HepG2 (cell line): ENCODE data around the gene TAF1C. TPM values are rescaled to one million over a fixed set of nuclear protein-coding genes. Genes with fewer than 3 reads are reported as not detected.

Source experiments
- ATAC-seq: fragments of 200-7000 bp; cut with Tn5 transposase; 3 replicates; pipeline ENCODE4 v1.9.1; 2020; ENCODE audit warnings: mild to moderate bottlenecking, moderate library complexity
- BruUV-seq: library from RNA; stranded (reverse); fragments of 400-500 nt; replicated peaks from 2 replicates; lab custom pipeline; 2021; lab: Mats Ljungman, UMichigan
- CTCF ChIA-PET: fragments of 300-600 bp; formaldehyde crosslinking; extraction: SDS; loops from one replicate; lab custom pipeline; 2021; ENCODE audit warnings: low total read pairs, inconsistent platforms, low intra/inter-chr PET ratio; lab: Yijun Ruan, JAX
- POLR2A ChIA-PET: fragments of 350-600 bp; sonication (Branson Sonifier 250); formaldehyde crosslinking; loops from one replicate; lab custom pipeline; 2020; ENCODE audit warnings: antibody characterized with exemption, inconsistent platforms; lab: Yijun Ruan, JAX
- DNase-seq: peaks from one replicate; pipeline ENCODE4 v3.0.0-alpha.2; 2015; ENCODE audit warnings: low spot score
- FAIRE-seq: peaks from 3 replicates; lab custom pipeline; 2011; peaks lifted over from hg19 to GRCh38; lab: Jason Lieb, UNC
- H2AFZ ChIP-seq: one replicate; pipeline ENCODE4 v1.6.1; 2011; ENCODE audit warnings: low read length, inconsistent platforms
- H3K27ac ChIP-seq: fragments of 300-600 bp; 3 replicates; pipeline ENCODE4 v1.8.0; 2011; ENCODE audit warnings: mixed run types, mild to moderate bottlenecking, mixed read lengths, low read length, inconsistent platforms; ENCODE audit not compliant: insufficient read depth; ENCODE audit errors: extremely low read length
- H3K27me3 ChIP-seq, 2 experiments: fragments of 200-600 bp in 1 of 2; 2 replicates in 1 of 2; 3 replicates in 1 of 2; pipeline versions ENCODE4 v1.6.0 to v1.8.0; 2011; ENCODE audit warnings: low read length in 2 of 2, mild to moderate bottlenecking in 2 of 2, moderate library complexity in 2 of 2, inconsistent platforms in 1 of 2; ENCODE audit not compliant: insufficient read depth in 2 of 2, control insufficient read depth in 1 of 2
- H3K36me3 ChIP-seq, 2 experiments: fragments of 200-600 bp in 1 of 2; replicated peaks in 1 of 2; 2 replicates in 1 of 2; 3 replicates in 1 of 2; pipeline versions ENCODE4 v1.5.1 to v1.8.0; 2011; ENCODE audit warnings: low read length in 2 of 2, inconsistent platforms in 1 of 2; ENCODE audit not compliant: insufficient read depth in 2 of 2, control insufficient read depth in 1 of 2
- H3K4me1 ChIP-seq: 2 replicates; pipeline ENCODE4 v1.5.1; 2012; ENCODE audit warnings: low read length, inconsistent platforms; ENCODE audit not compliant: insufficient read depth
- H3K4me2 ChIP-seq: 2 replicates; pipeline ENCODE4 v1.6.0; 2011; ENCODE audit warnings: low read depth, low read length, inconsistent platforms
- H3K4me3 ChIP-seq, 3 experiments: fragments of 200-600 bp in 1 of 3; sonication (generic), shearing (Covaris generic) in 1 of 3; replicated peaks in 1 of 3; 2 replicates each; pipeline ENCODE4 v1.5.1; 2011 to 2016; ENCODE audit warnings: low read length in 3 of 3, inconsistent platforms in 2 of 3, low read depth in 2 of 3, mild to moderate bottlenecking in 2 of 3, control low read depth in 1 of 3, mixed read lengths in 1 of 3; ENCODE audit not compliant: insufficient read depth in 1 of 3
- H3K79me2 ChIP-seq: one replicate; pipeline ENCODE4 v1.6.1; 2011; ENCODE audit warnings: low read length, inconsistent platforms; ENCODE audit not compliant: insufficient read depth
- H3K9ac ChIP-seq: 2 replicates; pipeline ENCODE4 v1.6.0; 2011; ENCODE audit warnings: mild to moderate bottlenecking, low read depth, low read length, inconsistent platforms; ENCODE audit not compliant: insufficient read depth
- H3K9me3 ChIP-seq: 2 replicates; pipeline ENCODE4 v1.5.1; 2012; ENCODE audit warnings: mild to moderate bottlenecking, low read length
- H4K20me1 ChIP-seq: 2 replicates; pipeline ENCODE4 v1.6.0; 2011; ENCODE audit warnings: inconsistent platforms, mild to moderate bottlenecking, low read length, moderate library complexity; ENCODE audit not compliant: insufficient read depth
- HDAC6 ChIP-seq: fragments of 200-600 bp; sonication (generic); IDR thresholded peaks from 2 replicates; pipeline ENCODE4 v1.7.0; 2017; ENCODE audit warnings: mild to moderate bottlenecking, antibody characterized with exemption, low read length, low read depth
- KMT2B ChIP-seq: IDR thresholded peaks from 2 replicates; pipeline ENCODE4 v1.6.1; 2016; ENCODE audit warnings: missing genetic modification reagents, missing compliant biosample characterization
- MBD4 ChIP-seq: IDR thresholded peaks from 2 replicates; pipeline ENCODE4 v1.6.1; 2012; ENCODE audit warnings: low read length, inconsistent platforms, borderline replicate concordance
- PHF20 ChIP-seq: sonication (generic); formaldehyde crosslinking; IDR thresholded peaks from 2 replicates; pipeline ENCODE4 v1.5.0; 2020; ENCODE audit warnings: mild to moderate bottlenecking, missing genetic modification reagents
- SMARCC2 ChIP-seq: fragments of 450-650 bp; IDR thresholded peaks from 2 replicates; pipeline ENCODE4 v1.6.1; 2017; ENCODE audit warnings: antibody characterized with exemption, mild to moderate bottlenecking
- SMARCE1 ChIP-seq: fragments of 450-650 bp; IDR thresholded peaks from 2 replicates; pipeline ENCODE4 v1.6.1; 2017; ENCODE audit warnings: borderline replicate concordance
- ZNF704 ChIP-seq: sonication (generic); formaldehyde crosslinking; IDR thresholded peaks from 2 replicates; pipeline ENCODE4 v1.8.1; 2023; ENCODE audit warnings: mild to moderate bottlenecking, inconsistent platforms, moderate library complexity, missing genetic modification reagents, borderline replicate concordance
- ZNF768 ChIP-seq: sonication (generic); formaldehyde crosslinking; IDR thresholded peaks from 2 replicates; pipeline ENCODE4 v1.4.0; 2020; ENCODE audit warnings: missing genetic modification reagents
- ZNF777 ChIP-seq: sonication (generic); formaldehyde crosslinking; IDR thresholded peaks from 2 replicates; pipeline ENCODE4 v1.4.0; 2020; ENCODE audit warnings: missing genetic modification reagents
- ZNF850 ChIP-seq: sonication (generic); formaldehyde crosslinking; conservative IDR thresholded peaks from 2 replicates; pipeline ENCODE4 v1.9.0; 2021; ENCODE audit warnings: mild to moderate bottlenecking, missing genetic modification reagents
- WGBS: methylation state at CpG from one replicate; pipeline ENCODE4 v1.1.6; 2017; ENCODE audit warnings: low lambda C conversion rate; 5-methylcytosine and 5-hydroxymethylcytosine counted together
- in situ Hi-C: cut with HindIII; loops from 2 replicates; pipeline ENCODE4 v1.10.0; 2017; ENCODE audit warnings: low pct_unique_long_range_greater_than_20kb; ENCODE audit not compliant: extremely low pct_ligation_motif_present
- intact Hi-C: fragments of 100-400 bp; cut with micrococcal nuclease; formaldehyde crosslinking; loops from one replicate; pipeline ENCODE4 v1.10.0; 2022; ENCODE audit not compliant: unreplicated experiment
- polyA plus RNA-seq, 8 experiments: library from polyadenylated mRNA; depleted of rRNA in 3 of 8; stranded (reverse) in 7 of 8; unstranded in 1 of 8; fragments of >200 nt; fragmentation: Illumina TruSeq in 4 of 8; extraction: Trizol in 4 of 8; gene quantifications; 2 replicates each; pipeline versions ENCODE4 v1.2.1 to v1.2.3, GENCODE V29; 2011 to 2016; ENCODE audit warnings: low read depth in 4 of 8, missing spikeins in 1 of 8, mixed read lengths in 1 of 8; ENCODE audit not compliant: insufficient read depth in 1 of 8
- total RNA-seq, 5 experiments: library from RNA; depleted of rRNA; stranded (reverse); fragments of >200 nt; fragmentation: Illumina TruSeq; extraction: Trizol; gene quantifications; 2 replicates each; pipeline ENCODE4 v1.2.3, GENCODE V29; 2016; ENCODE audit warnings: low read depth in 1 of 5

TAF1C gene
- total and polyA plus RNA-seq, 2 of the 13 experiments (the other 11 are each of a cell fraction or from before 2014, with no cell fraction given): 15.6 to 20.8 TPM

- intact Hi-C loops: no loop called here
- H3K4me3 ChIP-seq: no peak overlapping the region
- TF ChIP-seq PHF20 (CRISPR knock-in tag) (no peak), ZNF850 (CRISPR knock-in tag) (no peak), SMARCC2 (no peak), HDAC6 (no peak), ZNF704 (no peak), KMT2B (CRISPR knock-in tag) (no peak), ZNF777 (CRISPR knock-in tag) (no peak), MBD4 (no peak)
- POLR2A ChIA-PET: no interaction called here
- no peak overlapping the region for H3K27ac ChIP-seq
- H3K4me2 ChIP-seq: no peak overlapping the region
- in situ Hi-C loops: no loop called here
- ATAC-seq (no peak), DNase-seq (no peak), FAIRE-seq (no peak)
- H3K9me3 ChIP-seq: no peaks in the 10 kb centered on the region
- H2AFZ ChIP-seq: no peak overlapping the region
- CTCF ChIA-PET: no interaction called here
- peaks cover 5% of the 10 kb centered on the region; the same call in 1 of the 2 replicates for H3K4me1 ChIP-seq
- no peak overlapping the region for H3K9ac ChIP-seq
- H3K36me3 ChIP-seq: no peaks in the 10 kb centered on the region
- BruUV-seq: no TSS peak
- H3K27me3 ChIP-seq: peaks cover 4 to 57% of the 10 kb centered on the region in 2 experiments; a peak in 4 of 5 replicates
- no peaks in the 10 kb centered on the region for H4K20me1 ChIP-seq
- 34% methylated on average over 7 of the region's 7 CpGs for WGBS
- H3K79me2 ChIP-seq: no peaks in the 10 kb centered on the region
Measured at GRCh38 chr16:84225571-84225970, 38.7 kb upstream of the TAF1C start.

GRCh38 chr16:84225126-84225525 lies 38.3 kb upstream of the TAF1C start:
- Histone ChIP-seq H2AFZ (no peak overlapping the region), H3K27ac (no peak overlapping the region), H3K36me3 (no peaks in the 10 kb centered on the region), H3K79me2 (no peaks in the 10 kb centered on the region), H3K4me1 (peaks cover 5% of the 10 kb centered on the region; the same call in 1 of the 2 replicates), H3K4me3 (no peak overlapping the region), H3K4me2 (no peak overlapping the region), H3K27me3 (peaks cover 4 to 59% of the 10 kb centered on the region in 2 experiments; a peak in 4 of 5 replicates), H4K20me1 (no peaks in the 10 kb centered on the region), H3K9ac (no peak overlapping the region), H3K9me3 (no peaks in the 10 kb centered on the region)
- 0% methylated on average over 2 of the region's 3 CpGs for WGBS
- no peak for DNase-seq
- ChIA-PET POLR2A (no interaction called here), CTCF (no interaction called here)
- intact Hi-C loops: no loop called here
- no peak for ATAC-seq
- no TSS peak for BruUV-seq
- TF ChIP-seq ZNF768 (CRISPR knock-in tag): peak; percentile 91
- no peak for TF ChIP-seq SMARCE1
- in situ Hi-C loops: no loop called here
- no peak for FAIRE-seq
